ENCODE results near the gene NCS1. TPM values are rescaled to one million over a fixed set of nuclear protein-coding genes. Genes with fewer than 3 reads are reported as not detected.

The NCS1 gene
- total and polyA plus RNA-seq, 2 of the 8 experiments (the other 6 are each of a cell fraction or from before 2014, with no cell fraction given): 34.7 to 47.6 TPM

- TF ChIP-seq, protein P1, sequence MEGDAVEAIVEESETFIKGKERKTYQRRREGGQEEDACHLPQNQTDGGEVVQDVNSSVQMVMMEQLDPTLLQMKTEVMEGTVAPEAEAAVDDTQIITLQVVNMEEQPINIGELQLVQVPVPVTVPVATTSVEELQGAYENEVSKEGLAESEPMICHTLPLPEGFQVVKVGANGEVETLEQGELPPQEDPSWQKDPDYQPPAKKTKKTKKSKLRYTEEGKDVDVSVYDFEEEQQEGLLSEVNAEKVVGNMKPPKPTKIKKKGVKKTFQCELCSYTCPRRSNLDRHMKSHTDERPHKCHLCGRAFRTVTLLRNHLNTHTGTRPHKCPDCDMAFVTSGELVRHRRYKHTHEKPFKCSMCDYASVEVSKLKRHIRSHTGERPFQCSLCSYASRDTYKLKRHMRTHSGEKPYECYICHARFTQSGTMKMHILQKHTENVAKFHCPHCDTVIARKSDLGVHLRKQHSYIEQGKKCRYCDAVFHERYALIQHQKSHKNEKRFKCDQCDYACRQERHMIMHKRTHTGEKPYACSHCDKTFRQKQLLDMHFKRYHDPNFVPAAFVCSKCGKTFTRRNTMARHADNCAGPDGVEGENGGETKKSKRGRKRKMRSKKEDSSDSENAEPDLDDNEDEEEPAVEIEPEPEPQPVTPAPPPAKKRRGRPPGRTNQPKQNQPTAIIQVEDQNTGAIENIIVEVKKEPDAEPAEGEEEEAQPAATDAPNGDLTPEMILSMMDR (IDR thresholded peaks at IDR 0.05; ENCODE audit: control extremely low read depth in 1 of 3, insufficient read depth in 1 of 3, low read depth in 1 of 3, low read length in 3 of 3): no peak
- TF ChIP-seq CBX5 (IDR thresholded peaks at IDR 0.05; ENCODE audit: low read depth, low read length) (no peak), CHD7 (IDR thresholded peaks at IDR 0.05; ENCODE audit: insufficient replicate concordance, low read length) (no peak), USF2 (IDR thresholded peaks at IDR 0.05; ENCODE audit: low read length) (no peak), CEBPB (IDR thresholded peaks at IDR 0.05; ENCODE audit: low read depth, low read length) (no peak), BRCA1 (IDR thresholded peaks at IDR 0.05; ENCODE audit: low read depth, low read length) (no peak), POLR2A (IDR thresholded peaks at IDR 0.05; ENCODE audit: control extremely low read depth in 1 of 2, low read depth in 2 of 2, low read length in 2 of 2) (no peak), RXRA (IDR thresholded peaks at IDR 0.05; ENCODE audit: insufficient read depth, low read depth, low read length) (no peak), GTF2F1 (IDR thresholded peaks at IDR 0.05; ENCODE audit: borderline replicate concordance, low read depth, low read length) (no peak)
Observed at GRCh38 chr9:130195638-130196037, 23.4 kb downstream of the NCS1 start (continued).

Measured in H1 (cell line).